GM23338 (cell line): Measurements from ENCODE around the gene RPTOR.

Experiments
- EZH2phosphoT487 ChIP-seq: fragments of 200-600 bp; sonication (generic); IDR thresholded peaks from one replicate; pipeline ENCODE4 v1.8.1; 2018; ENCODE audit warnings: antibody characterized with exemption; ENCODE audit not compliant: unreplicated experiment
- POLR2AphosphoS5 ChIP-seq: IDR thresholded peaks from 2 replicates; pipeline ENCODE4 v1.6.1; 2016; ENCODE audit warnings: antibody characterized with exemption, low read depth
- ZNF114 ChIP-seq: fragments of 250-450 bp; sonication (Bioruptor Pico); IDR thresholded peaks from 2 replicates; pipeline ENCODE4 v1.5.0; 2020; ENCODE audit warnings: mild to moderate bottlenecking, moderate library complexity
- TF ChIP-seq, protein P1 (sequence below), 2 experiments: fragments of 200-600 bp in 1 of 2; sonication (generic) in 1 of 2; conservative IDR thresholded peaks; 2 replicates each; pipeline versions ENCODE4 v1.5.1 to v1.6.1; 2016 to 2017; ENCODE audit warnings: antibody characterized with exemption in 2 of 2, low read depth in 2 of 2, mild to moderate bottlenecking in 2 of 2, moderate library complexity in 1 of 2
- TF ChIP-seq, protein P2 (sequence below): IDR thresholded peaks from one replicate; pipeline ENCODE4 v1.6.1; 2018; ENCODE audit warnings: antibody characterized with exemption; ENCODE audit not compliant: unreplicated experiment

DNA sequence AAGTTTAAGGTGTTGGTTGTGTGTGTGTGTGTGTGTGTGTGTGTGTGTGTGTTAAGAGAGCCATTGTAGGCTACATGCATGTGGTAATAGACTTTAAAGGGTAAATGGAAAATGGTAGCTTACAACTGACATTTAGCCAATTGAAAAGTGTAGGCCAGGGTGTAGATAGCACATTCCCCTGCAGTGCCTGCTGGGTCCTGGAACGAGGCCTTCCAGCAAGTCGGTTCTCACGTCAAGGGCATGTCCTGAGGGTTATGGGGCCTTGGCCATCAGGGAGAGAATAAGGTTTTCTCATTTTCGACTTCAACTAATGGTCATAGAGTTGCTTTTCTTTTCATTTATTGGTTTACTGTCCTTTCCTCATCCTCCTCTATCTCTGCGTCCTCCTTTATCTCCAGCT is 65.1 kb downstream of the RPTOR start:
- TF ChIP-seq, protein P1, sequence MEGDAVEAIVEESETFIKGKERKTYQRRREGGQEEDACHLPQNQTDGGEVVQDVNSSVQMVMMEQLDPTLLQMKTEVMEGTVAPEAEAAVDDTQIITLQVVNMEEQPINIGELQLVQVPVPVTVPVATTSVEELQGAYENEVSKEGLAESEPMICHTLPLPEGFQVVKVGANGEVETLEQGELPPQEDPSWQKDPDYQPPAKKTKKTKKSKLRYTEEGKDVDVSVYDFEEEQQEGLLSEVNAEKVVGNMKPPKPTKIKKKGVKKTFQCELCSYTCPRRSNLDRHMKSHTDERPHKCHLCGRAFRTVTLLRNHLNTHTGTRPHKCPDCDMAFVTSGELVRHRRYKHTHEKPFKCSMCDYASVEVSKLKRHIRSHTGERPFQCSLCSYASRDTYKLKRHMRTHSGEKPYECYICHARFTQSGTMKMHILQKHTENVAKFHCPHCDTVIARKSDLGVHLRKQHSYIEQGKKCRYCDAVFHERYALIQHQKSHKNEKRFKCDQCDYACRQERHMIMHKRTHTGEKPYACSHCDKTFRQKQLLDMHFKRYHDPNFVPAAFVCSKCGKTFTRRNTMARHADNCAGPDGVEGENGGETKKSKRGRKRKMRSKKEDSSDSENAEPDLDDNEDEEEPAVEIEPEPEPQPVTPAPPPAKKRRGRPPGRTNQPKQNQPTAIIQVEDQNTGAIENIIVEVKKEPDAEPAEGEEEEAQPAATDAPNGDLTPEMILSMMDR (conservative IDR thresholded peaks at IDR 0.05; ENCODE audit: low read depth in 2 of 2): no peak
- TF ChIP-seq EZH2phosphoT487: no peak
- TF ChIP-seq POLR2AphosphoS5: no peak
- no peak for TF ChIP-seq ZNF114 (CRISPR knock-in tag)
- TF ChIP-seq, protein P2, sequence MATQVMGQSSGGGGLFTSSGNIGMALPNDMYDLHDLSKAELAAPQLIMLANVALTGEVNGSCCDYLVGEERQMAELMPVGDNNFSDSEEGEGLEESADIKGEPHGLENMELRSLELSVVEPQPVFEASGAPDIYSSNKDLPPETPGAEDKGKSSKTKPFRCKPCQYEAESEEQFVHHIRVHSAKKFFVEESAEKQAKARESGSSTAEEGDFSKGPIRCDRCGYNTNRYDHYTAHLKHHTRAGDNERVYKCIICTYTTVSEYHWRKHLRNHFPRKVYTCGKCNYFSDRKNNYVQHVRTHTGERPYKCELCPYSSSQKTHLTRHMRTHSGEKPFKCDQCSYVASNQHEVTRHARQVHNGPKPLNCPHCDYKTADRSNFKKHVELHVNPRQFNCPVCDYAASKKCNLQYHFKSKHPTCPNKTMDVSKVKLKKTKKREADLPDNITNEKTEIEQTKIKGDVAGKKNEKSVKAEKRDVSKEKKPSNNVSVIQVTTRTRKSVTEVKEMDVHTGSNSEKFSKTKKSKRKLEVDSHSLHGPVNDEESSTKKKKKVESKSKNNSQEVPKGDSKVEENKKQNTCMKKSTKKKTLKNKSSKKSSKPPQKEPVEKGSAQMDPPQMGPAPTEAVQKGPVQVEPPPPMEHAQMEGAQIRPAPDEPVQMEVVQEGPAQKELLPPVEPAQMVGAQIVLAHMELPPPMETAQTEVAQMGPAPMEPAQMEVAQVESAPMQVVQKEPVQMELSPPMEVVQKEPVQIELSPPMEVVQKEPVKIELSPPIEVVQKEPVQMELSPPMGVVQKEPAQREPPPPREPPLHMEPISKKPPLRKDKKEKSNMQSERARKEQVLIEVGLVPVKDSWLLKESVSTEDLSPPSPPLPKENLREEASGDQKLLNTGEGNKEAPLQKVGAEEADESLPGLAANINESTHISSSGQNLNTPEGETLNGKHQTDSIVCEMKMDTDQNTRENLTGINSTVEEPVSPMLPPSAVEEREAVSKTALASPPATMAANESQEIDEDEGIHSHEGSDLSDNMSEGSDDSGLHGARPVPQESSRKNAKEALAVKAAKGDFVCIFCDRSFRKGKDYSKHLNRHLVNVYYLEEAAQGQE: no peak
